Inflammatory macrophage treated with lipopolysaccharide for 1 hour (primary cell): ENCODE measurements around the gene GSTP1.

Experiments used
- DNase-seq, 2 donors: peaks; one replicate each; pipeline ENCODE4 v3.0.0-alpha.2; 2020 to 2022

The GSTP1 gene

DNA sequence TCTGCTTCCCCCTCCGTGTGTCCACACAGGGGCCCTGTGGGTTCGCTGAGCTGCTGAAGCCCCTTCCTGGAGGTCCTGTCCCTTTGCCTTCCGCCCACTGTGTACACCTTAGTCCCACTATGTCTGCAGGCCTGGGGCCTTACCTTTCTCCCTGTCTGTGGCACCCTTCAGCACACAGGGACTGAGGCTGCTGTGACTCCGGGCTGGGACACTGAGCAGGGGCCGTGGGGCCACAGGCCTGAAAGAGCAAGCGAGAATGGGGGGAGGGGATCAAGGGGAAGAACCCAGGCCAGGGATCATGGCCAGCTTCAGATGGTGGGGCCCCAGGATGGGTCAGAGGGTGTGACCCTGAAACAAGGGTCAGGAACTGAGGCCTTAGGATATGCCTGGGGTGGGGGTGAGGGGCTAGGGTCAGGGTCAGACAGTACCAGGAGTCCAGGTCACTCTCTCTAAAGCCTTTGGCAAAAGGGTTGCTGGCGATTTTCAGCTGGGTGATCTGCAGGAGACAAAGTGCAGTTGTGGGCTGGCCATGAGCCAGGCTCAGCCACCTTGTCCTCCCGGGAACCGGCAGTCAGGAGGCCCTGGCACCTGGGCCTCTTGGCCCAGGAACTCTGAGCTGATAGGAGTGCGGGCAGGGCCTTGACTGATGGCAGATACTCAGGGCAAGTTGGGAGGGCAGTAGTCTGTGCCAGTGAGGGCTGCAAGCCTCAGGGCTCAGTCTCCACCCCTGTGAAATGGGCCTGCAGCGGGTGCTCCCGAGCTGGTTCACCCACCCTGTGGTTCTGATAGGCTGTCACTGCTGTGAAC is 48.8 kb downstream of the GSTP1 start:
- DNase-seq = no peak

DNA sequence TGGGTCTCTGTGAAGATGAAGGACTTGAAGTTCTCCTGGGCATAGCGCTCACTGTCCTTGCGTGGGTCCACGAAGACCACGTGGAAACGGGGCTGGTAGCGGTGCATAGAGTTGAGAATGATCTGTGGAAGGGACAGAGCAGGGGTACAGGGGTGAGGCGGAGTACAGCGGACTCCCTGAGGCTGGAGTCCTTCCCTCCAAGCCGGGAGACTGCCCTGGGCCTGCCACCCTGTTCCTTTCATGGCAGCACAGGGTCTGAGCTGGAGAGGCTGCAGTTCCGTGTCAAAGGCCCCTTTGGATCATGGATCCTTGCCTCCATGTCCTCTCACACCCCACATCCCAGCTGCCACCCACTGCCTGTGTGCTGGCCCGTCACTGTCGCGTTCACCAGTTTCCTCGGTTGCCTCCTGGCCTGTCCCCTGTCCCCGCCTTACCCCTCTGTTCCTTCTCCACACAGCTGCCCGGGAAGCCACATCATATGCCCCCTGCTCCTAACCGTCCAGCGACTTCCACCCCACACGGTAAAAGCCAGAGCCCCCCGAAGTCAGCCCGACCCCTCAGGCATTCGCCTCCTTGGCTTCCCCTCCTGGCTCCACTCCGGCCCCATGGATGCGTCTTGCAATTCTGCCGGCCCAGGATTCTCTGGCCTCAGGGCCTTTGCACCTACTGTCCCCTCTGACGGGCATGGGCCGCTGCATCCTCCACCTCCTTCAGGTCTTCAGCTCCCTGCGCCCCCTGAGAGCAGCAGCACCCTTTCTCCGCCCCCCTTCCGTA is 49.6 kb downstream of the GSTP1 start:
- DNase-seq = no peak

DNA sequence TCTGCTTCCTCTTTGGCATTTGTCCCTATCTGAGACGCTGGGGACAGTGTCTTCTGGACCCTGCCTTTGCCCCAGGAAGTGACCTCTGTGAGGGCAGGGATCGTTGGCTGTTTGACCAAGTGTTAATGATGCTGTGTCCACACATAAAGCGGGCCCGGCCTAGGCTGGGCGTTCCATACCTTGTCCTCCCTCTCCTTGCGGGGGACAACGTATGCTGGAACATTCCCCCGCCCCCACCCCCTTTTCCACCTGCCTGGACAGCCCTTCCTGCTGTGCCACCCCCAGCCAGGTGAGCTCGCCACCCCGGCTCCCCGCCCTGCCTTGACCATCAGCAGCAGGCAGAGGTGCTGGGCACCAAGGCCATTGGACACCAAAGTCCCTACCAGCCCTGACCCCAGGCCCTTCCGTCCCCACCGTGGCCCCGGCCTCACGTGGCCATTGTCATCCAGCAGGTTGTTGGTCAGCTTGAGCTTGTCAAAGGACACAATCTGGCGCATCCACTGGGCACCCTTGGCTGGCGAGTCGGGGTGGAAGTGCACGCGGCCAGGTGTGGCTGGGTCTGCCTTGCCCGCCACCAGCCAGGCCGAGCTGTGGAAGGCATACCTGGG is 50.2 kb downstream of the GSTP1 start:
- no peak for DNase-seq

DNA sequence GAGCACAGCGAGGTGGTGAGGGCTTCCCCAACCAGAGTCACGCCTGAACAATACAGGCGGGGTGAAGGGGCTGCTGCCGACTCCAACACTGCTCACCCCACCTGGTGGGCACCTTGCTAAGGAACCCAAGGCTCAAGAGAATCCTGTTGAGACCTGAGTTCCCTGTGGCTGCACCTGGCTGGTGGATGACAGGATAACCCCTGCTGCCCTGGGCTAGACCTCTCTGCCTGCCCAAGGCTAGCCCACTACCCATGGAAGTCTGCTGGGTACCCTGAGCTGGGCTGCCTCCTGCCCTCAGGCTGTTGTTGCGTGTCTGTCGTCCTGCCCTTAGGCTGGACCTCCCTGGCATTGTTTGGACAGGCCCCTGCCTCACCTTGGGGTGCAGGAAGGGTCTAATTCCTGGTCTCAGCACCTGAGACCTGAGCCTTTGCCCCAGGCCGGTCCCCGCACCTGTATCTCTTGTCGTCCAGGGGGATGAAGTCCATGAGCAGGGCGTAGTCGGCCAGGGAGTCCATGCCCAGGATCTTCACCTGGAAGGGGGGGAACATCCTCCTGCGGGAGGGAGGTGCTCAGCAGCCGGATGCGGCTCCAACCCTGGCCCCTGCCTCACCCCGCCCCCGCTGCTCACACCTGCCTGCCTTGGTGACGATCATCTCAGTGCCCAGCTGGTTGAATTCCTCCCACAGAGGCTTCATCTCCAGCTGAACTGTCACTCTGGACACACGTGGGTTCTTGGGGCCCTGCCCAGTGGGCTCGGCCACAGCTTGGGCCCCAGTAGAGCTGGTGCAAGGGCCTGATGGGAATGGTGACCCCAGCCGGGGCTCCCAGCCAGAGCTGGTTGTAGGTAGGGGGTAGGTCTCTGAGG is 51.0 kb downstream of the GSTP1 start:
- no peak for DNase-seq

DNA sequence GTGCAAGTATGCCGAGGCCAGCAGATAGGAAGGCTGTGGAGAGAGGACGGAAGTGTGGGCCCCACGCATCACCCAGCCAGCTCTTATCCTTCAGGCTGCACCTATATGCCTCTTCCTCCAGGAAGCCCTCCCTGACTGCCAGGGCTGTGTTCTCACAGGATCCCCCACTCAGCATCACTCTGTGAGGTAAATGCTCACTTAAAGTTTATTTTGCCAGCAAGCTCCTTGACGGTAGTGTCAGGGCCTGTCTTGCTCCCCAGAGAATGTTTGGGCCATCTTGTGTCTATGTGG is 51.6 kb downstream of the GSTP1 start:
- DNase-seq = no peak
